A549 treated with AZD2906 at 1 μM for 4 hours (cell line): ENCODE results near the gene BBIP1. TPM values are rescaled to one million over a fixed set of nuclear protein-coding genes. Genes with fewer than 3 reads are reported as not detected.

Experiments
- total RNA-seq: library from RNA; stranded (reverse); fragments of 200-300 nt; extraction: Qiagen RNA extraction; gene quantifications from 5 replicates; pipeline ENCODE4 v1.2.3, GENCODE V29; 2022

The BBIP1 gene, protein sequence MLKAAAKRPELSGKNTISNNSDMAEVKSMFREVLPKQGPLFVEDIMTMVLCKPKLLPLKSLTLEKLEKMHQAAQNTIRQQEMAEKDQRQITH
- 30.7 to 37.9 TPM (median 32.9 TPM) in 5 replicates for total RNA-seq

DNA sequence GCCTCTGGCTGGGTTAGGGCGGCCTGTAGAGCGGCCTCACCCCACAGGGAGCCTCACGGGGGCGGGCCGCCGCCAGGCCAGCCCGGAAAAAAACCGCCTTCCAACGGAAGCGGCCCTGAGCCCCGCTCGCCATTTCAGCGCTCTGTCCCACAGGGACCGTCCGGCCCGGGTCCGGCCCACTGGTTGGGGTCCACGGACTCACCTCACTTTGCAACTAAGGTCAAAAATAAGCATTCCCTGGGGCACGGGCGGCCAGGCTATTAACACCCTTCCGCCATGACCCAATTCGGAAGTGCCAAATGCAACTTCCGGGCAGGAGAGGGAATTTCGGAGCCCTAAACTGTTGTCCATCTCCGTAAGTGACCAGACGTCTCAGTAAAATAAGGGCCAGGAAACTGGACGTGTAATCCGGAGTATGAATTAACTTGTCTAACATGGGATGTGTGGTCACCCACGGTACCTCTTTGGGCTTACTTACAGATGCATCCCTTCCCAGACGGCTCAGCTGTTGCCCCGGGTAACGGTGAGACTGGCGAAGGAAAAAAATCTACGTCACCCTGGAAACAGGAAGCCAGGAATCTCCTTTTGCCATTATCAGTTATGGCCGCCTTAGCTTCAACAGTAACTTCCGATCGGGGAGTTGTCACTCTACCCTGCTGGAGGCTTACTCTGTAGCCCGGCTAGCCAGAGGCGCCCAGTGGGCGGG, at the start of gene BBIP1:
Gene BBIP1, minus strand, starts transcription at position 538 of the 706 bp plus-strand sequence. CDS start 1,023 bp downstream, outside the sequence.

DNA sequence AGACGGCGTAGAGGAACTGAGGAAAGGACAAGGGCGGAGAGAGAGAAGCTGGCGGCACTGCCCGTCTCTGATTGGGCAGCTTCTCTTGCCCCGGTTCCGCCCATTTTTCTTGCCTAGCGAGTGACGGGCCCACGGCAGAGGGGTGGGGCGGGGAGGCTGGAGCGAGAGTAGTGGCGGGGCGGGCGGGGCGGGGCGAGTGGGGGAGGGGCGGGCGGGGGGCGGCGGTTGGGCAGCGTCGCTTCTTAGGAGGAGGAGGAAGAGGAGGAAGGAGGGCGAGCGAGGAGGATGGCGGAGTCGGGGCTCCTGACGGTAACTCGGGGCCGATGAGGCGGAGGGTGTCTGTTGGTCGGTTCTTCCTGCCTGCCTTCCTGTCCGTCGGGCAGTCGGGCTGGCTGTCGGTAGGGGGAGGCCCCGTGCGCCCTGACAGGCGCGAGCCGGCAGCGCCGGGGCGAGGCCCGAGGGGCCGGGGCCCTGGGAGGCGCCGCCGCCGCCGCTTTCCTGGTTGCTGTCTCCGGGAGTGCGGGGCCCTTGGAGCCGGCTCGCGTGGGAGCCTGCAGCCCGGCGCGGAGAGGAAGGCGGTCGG, 460 bp upstream of the BBIP1 start, which contains the start of gene SHOC2:
Gene SHOC2, plus strand, starts transcription at position 256 of the 583 bp plus-strand sequence. CDS start 44,755 bp downstream, outside the sequence.

DNA sequence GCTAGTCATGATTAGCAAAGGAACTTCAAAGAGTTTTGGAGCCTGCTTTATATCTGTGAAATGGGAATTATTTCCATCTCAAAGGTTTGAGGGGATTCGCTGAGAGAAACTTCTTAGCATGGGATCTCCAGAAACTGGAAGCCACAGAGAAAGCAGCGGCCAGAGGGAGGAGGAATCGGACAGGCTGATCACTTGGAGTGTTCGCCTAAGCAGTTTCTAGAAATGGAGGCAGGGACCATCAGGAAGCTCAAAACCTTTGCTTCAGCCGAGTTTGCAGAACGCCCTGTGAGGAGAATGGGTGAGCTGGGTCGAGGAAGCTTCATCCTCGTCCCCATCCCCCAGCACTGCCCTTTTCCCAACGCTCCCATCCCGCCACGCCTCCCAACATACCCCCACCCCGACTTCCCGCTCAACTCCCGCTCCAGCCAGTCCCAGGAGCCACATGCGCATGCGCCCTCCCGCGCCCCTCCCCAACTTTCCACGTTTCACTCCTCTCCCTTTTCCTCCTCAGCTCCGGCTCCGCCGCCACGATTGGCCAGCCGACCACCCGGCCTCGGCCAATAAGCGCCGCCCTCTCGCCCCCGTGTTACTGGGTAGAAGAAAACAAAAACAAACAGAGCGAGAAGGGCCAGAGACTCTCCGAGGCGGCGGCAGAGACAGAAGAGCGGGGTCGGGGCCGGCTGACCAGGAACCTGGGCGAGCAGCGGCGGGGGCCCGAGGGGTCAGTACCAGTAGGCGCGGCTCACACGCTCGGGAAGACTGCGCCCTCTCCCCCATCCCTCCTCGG, 47.5 kb downstream of the BBIP1 start, which contains the start of gene PDCD4:
Gene PDCD4, plus strand, starts transcription at position 631 of the 787 bp plus-strand sequence. CDS start 4,100 bp downstream, outside the sequence.

Other genes starting within 250 kb of the BBIP1 start
- 25.1 to 32.2 TPM (median 30.2 TPM) in 5 replicates for gene PDCD4, start 47.3 kb downstream of the BBIP1 start, total RNA-seq
- 14.8 to 24.3 TPM (median 17.6 TPM) in 5 replicates for gene SHOC2, start 424 bp upstream of the BBIP1 start, total RNA-seq
- gene ADRA2A, start 157.8 kb upstream of the BBIP1 start, total RNA-seq, result 0.12 to 0.20 TPM (median 0.18 TPM) in 5 replicates